Calu3 (cell line): ENCODE data around the gene MIA2. TPM values are rescaled to one million over a fixed set of nuclear protein-coding genes. Genes with fewer than 3 reads are reported as not detected.
"Not testable (repeated sequence)": the region's sequence is repeated elsewhere in the genome, so short reads cannot be mapped to it uniquely, and the experiment has no call there.

Experiments
- BruUV-seq: library from RNA; stranded (reverse); fragments of 400-500 nt; replicated peaks from 2 replicates; lab custom pipeline; 2021; lab: Mats Ljungman, UMichigan
- CTCF ChIA-PET: fragments of 300-600 bp; sonication (Branson Sonifier 250); formaldehyde crosslinking; loops from one replicate; lab custom pipeline; 2022; ENCODE audit warnings: antibody characterized with exemption; lab: Charles Lee
- DNase-seq: peaks from one replicate; pipeline ENCODE4 v3.0.0; 2022
- H3K27ac Mint-ChIP-seq: one replicate; pipeline ENCODE4 v1.8.0; 2022; ENCODE audit warnings: mixed read lengths; ENCODE audit not compliant: unreplicated experiment
- H3K27me3 Mint-ChIP-seq: one replicate; pipeline ENCODE4 v1.8.0; 2022; ENCODE audit warnings: mixed read lengths; ENCODE audit not compliant: unreplicated experiment
- H3K36me3 Mint-ChIP-seq: one replicate; pipeline ENCODE4 v1.8.0; 2022; ENCODE audit warnings: mild to moderate bottlenecking, moderate library complexity, mixed read lengths; ENCODE audit not compliant: insufficient read depth, unreplicated experiment
- H3K4me1 Mint-ChIP-seq: one replicate; pipeline ENCODE4 v1.8.0; 2022; ENCODE audit warnings: mild to moderate bottlenecking, low read depth, mixed read lengths; ENCODE audit not compliant: unreplicated experiment
- H3K4me3 Mint-ChIP-seq: one replicate; pipeline ENCODE4 v1.8.0; 2022; ENCODE audit warnings: mild to moderate bottlenecking, low read depth, moderate library complexity, mixed read lengths; ENCODE audit not compliant: unreplicated experiment
- H3K9me3 Mint-ChIP-seq: one replicate; pipeline ENCODE4 v1.8.0; 2022; ENCODE audit warnings: low read depth, mixed read lengths; ENCODE audit not compliant: unreplicated experiment
- CTCF ChIP-seq: fragments of 200-600 bp; IDR thresholded peaks from one replicate; pipeline ENCODE4 v1.8.0; 2022; ENCODE audit warnings: antibody characterized with exemption; ENCODE audit not compliant: unreplicated experiment
- intact Hi-C: fragments of 100-400 bp; cut with micrococcal nuclease; formaldehyde crosslinking; loops from one replicate; pipeline ENCODE4 v1.10.0; 2022; ENCODE audit not compliant: unreplicated experiment
- total RNA-seq: library from RNA; stranded (reverse); gene quantifications from 2 replicates; pipeline ENCODE4 v1.2.3, GENCODE V29; 2022

MIA2 gene
- total RNA-seq, 1 experiment from 2014 or later, result 49.1 TPM

DNA sequence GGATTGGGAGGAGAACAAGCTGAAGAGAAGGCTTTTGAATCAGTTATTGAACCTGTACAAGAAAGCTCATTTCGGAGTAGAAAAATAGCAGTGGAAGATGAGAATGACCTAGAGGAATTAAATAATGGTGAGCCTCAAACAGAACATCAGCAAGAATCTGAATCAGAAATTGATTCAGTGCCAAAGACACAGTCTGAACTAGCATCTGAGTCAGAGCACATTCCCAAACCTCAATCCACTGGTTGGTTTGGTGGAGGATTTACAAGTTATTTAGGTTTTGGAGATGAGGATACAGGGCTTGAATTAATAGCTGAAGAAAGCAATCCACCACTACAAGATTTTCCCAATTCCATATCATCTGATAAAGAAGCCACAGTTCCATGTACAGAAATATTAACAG is 13.5 kb downstream of the MIA2 start:
- TF ChIP-seq CTCF, result no peak
- no peaks in the 10 kb centered on the region for H3K9me3 Mint-ChIP-seq
- CTCF ChIA-PET, result no interaction called here
- intact Hi-C loops, result no loop called here
- peaks cover 12% of the 10 kb centered on the region for H3K4me1 Mint-ChIP-seq
- no peak for DNase-seq
- no peak overlapping the region for H3K27ac Mint-ChIP-seq
- BruUV-seq, result no TSS peak
- no peaks in the 10 kb centered on the region for H3K36me3 Mint-ChIP-seq
- H3K4me3 Mint-ChIP-seq, result no peak overlapping the region
- H3K27me3 Mint-ChIP-seq, result no peaks in the 10 kb centered on the region

GRCh38 chr14:39251547-39251946 is 17.8 kb downstream of the MIA2 start:
- no TSS peak for BruUV-seq
- DNase-seq, result no peak
- H3K4me1 Mint-ChIP-seq, result peaks cover 12% of the 10 kb centered on the region
- intact Hi-C loops, result no loop called here
- H3K27me3 Mint-ChIP-seq, result no peaks in the 10 kb centered on the region
- no peak for TF ChIP-seq CTCF
- H3K9me3 Mint-ChIP-seq, result no peaks in the 10 kb centered on the region
- no peak overlapping the region for H3K27ac Mint-ChIP-seq
- no peak overlapping the region for H3K4me3 Mint-ChIP-seq
- no peaks in the 10 kb centered on the region for H3K36me3 Mint-ChIP-seq
- CTCF ChIA-PET, result interaction anchor here (0.6 kb wide), 1 partner anchor 24 kb away, joined by 3 read pairs; no protein-coding TSS in a partner anchor

DNA sequence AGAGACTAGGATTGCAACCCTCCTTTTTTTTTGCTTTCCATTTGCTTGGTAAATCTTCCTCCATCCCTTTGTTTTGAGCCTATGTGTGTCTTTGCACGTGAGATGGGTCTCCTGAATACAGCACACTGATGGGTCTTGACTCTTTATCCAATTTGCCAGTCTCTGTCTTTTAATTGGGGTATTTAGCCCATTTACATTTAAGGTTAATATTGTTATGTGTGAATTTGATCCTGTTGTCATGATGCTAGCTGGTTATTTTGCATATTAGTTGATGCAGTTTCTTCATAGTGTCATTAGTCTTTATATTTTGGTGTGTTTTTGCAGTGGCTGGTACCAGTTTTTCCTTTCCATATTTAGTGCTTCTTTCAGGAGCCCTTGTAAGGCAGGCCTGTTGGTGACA is 23.7 kb downstream of the MIA2 start:
- intact Hi-C loops, H3K4me3 Mint-ChIP-seq, H3K36me3 Mint-ChIP-seq, H3K4me1 Mint-ChIP-seq, CTCF ChIA-PET, H3K27me3 Mint-ChIP-seq, H3K9me3 Mint-ChIP-seq, DNase-seq, H3K27ac Mint-ChIP-seq, BruUV-seq: not testable (repeated sequence)

GRCh38 chr14:39258782-39259545 is 25.2 kb downstream of the MIA2 start:
- intact Hi-C loops, result no loop called here
- Mint-ChIP-seq H3K27ac (no peak overlapping the region), H3K9me3 (no peaks in the 10 kb centered on the region), H3K27me3 (no peaks in the 10 kb centered on the region), H3K4me3 (no peak overlapping the region), H3K4me1 (no peaks in the 10 kb centered on the region), H3K36me3 (no peaks in the 10 kb centered on the region)
- no peak for DNase-seq
- CTCF ChIA-PET, result no interaction called here
- no peak for TF ChIP-seq CTCF
- no TSS peak for BruUV-seq

GRCh38 chr14:39260161-39260560 is 26.4 kb downstream of the MIA2 start:
- H3K36me3 Mint-ChIP-seq, H3K27me3 Mint-ChIP-seq, H3K9me3 Mint-ChIP-seq, CTCF ChIA-PET, intact Hi-C loops, H3K4me1 Mint-ChIP-seq, H3K27ac Mint-ChIP-seq, BruUV-seq, DNase-seq, H3K4me3 Mint-ChIP-seq: not testable (repeated sequence)

- H3K27me3 Mint-ChIP-seq, H3K27ac Mint-ChIP-seq, DNase-seq, H3K4me3 Mint-ChIP-seq, CTCF ChIA-PET, intact Hi-C loops, H3K4me1 Mint-ChIP-seq, H3K9me3 Mint-ChIP-seq, BruUV-seq: not testable (repeated sequence)
- peaks cover 24% of the 10 kb centered on the region for H3K36me3 Mint-ChIP-seq
Observed at GRCh38 chr14:39262214-39262613, 28.5 kb downstream of the MIA2 start.
